Neuronal stem cell (in vitro differentiated cells): Measurements from ENCODE around the gene CXCL12.

ENCODE experiments used
- DNase-seq: peaks from one replicate; pipeline ENCODE4 v3.0.0-alpha.2; 2013; ENCODE audit warnings: low spot score
- H2AFZ ChIP-seq: one replicate; pipeline ENCODE4 v1.6.1; 2013; ENCODE audit warnings: mild to moderate bottlenecking, low read length, inconsistent platforms
- H2AK5ac ChIP-seq: 2 replicates; pipeline ENCODE4 v1.6.1; 2013; ENCODE audit warnings: low read depth, mild to moderate bottlenecking, inconsistent platforms, low read length, moderate library complexity, mixed read lengths
- H2BK120ac ChIP-seq: 2 replicates; pipeline ENCODE4 v1.6.1; 2013; ENCODE audit warnings: low read depth, mild to moderate bottlenecking, inconsistent platforms, low read length, moderate library complexity, mixed read lengths
- H2BK12ac ChIP-seq: one replicate; pipeline ENCODE4 v1.6.1; 2013; ENCODE audit warnings: low read length, inconsistent platforms
- H2BK15ac ChIP-seq: 2 replicates; pipeline ENCODE4 v1.6.1; 2013; ENCODE audit warnings: mild to moderate bottlenecking, low read length, inconsistent platforms, mixed read lengths
- H2BK5ac ChIP-seq: one replicate; pipeline ENCODE4 v1.6.1; 2013; ENCODE audit warnings: inconsistent platforms, mild to moderate bottlenecking, low read length, moderate library complexity
- H3K14ac ChIP-seq: one replicate; pipeline ENCODE4 v1.6.1; 2013; ENCODE audit warnings: low read length, inconsistent platforms
- H3K18ac ChIP-seq: 2 replicates; pipeline ENCODE4 v1.6.1; 2013; ENCODE audit warnings: low read length, inconsistent platforms
- H3K23ac ChIP-seq: 2 replicates; pipeline ENCODE4 v1.6.1; 2013; ENCODE audit warnings: low read depth, mild to moderate bottlenecking, mixed read lengths, low read length, inconsistent platforms; ENCODE audit not compliant: poor library complexity
- H3K27ac ChIP-seq: replicated peaks from 3 replicates; pipeline ENCODE4 v1.5.1; 2013; ENCODE audit warnings: low read length, inconsistent platforms
- H3K27me3 ChIP-seq, 3 experiments: 2 replicates each; pipeline ENCODE4 v1.6.1; 2013; ENCODE audit warnings: low read length in 3 of 3, mild to moderate bottlenecking in 2 of 3, inconsistent platforms in 1 of 3, low read depth in 1 of 3, mixed read lengths in 1 of 3, moderate library complexity in 1 of 3; ENCODE audit not compliant: control insufficient read depth in 3 of 3, insufficient read depth in 3 of 3
- H3K36me3 ChIP-seq, 2 donors: replicated peaks in 1 of 2; 2 replicates each; pipeline ENCODE4 v1.6.1; 2013; ENCODE audit warnings: low read length in 2 of 2; ENCODE audit not compliant: control insufficient read depth in 2 of 2, insufficient read depth in 2 of 2
- H3K4ac ChIP-seq: 2 replicates; pipeline ENCODE4 v1.6.1; 2013; ENCODE audit warnings: inconsistent platforms, mild to moderate bottlenecking, low read length, moderate library complexity
- H3K4me1 ChIP-seq, 2 donors: 1 replicate in 1 of 2; 2 replicates in 1 of 2; pipeline ENCODE4 v1.6.1; 2013; ENCODE audit warnings: low read length in 2 of 2, low read depth in 1 of 2; ENCODE audit not compliant: control insufficient read depth in 2 of 2, insufficient read depth in 1 of 2
- H3K4me2 ChIP-seq: one replicate; pipeline ENCODE4 v1.6.1; 2013; ENCODE audit warnings: mild to moderate bottlenecking, low read length, inconsistent platforms; ENCODE audit not compliant: insufficient read depth, poor library complexity, severe bottlenecking
- H3K4me3 ChIP-seq, 2 donors: 2 replicates each; pipeline ENCODE4 v1.5.1; 2013; ENCODE audit warnings: low read length in 2 of 2, mild to moderate bottlenecking in 2 of 2, inconsistent platforms in 1 of 2, moderate library complexity in 1 of 2
- H3K79me1 ChIP-seq: one replicate; pipeline ENCODE4 v1.6.1; 2013; ENCODE audit warnings: low read depth, mild to moderate bottlenecking, inconsistent platforms, low read length, moderate library complexity
- H3K9ac ChIP-seq: one replicate; pipeline ENCODE4 v1.6.1; 2013; ENCODE audit warnings: mild to moderate bottlenecking, low read depth, low read length, inconsistent platforms; ENCODE audit not compliant: poor library complexity
- H3K9me3 ChIP-seq, 2 donors: replicated peaks in 1 of 2; 2 replicates each; pipeline versions ENCODE3 to v1.6.1; 2013; ENCODE audit warnings: low read length in 2 of 2, mild to moderate bottlenecking in 2 of 2, inconsistent platforms in 1 of 2, low read depth in 1 of 2, mixed read lengths in 1 of 2, moderate library complexity in 1 of 2; ENCODE audit not compliant: control insufficient read depth in 2 of 2, insufficient read depth in 1 of 2
- H4K8ac ChIP-seq: one replicate; pipeline ENCODE4 v1.6.1; 2013; ENCODE audit warnings: low read depth, mild to moderate bottlenecking, inconsistent platforms, low read length, moderate library complexity
- H4K91ac ChIP-seq: one replicate; pipeline ENCODE4 v1.6.1; 2013; ENCODE audit warnings: low read length, low read depth, mild to moderate bottlenecking, inconsistent platforms; ENCODE audit not compliant: poor library complexity
- WGBS, 2 donors: extraction: QIAGEN DNeasy Blood & Tissue Kit; methylation state at CpG; one replicate each; pipeline ENCODE4 v1.1.7; 2013; ENCODE audit warnings: missing lambda C conversion rate in 2 of 2, mixed read lengths in 1 of 2; ENCODE audit not compliant: insufficient read length in 2 of 2, insufficient replicate concordance in 1 of 2; ENCODE audit errors: extremely low coverage in 2 of 2; 5-methylcytosine and 5-hydroxymethylcytosine counted together

Gene CXCL12

GRCh38 chr10:44422153-44422552, 37.3 kb upstream of the CXCL12 start:
- no CpG with 5 or more reads among the region's 2 CpGs for WGBS, 2 donors
- H2BK120ac ChIP-seq, result no peak overlapping the region
- H3K14ac ChIP-seq, result no peak overlapping the region
- no peak overlapping the region for H4K91ac ChIP-seq
- no peak overlapping the region for H3K23ac ChIP-seq
- H3K27me3 ChIP-seq, result no peaks in the 10 kb centered on the region
- H3K36me3 ChIP-seq, result no peaks in the 10 kb centered on the region
- no peak overlapping the region for H2AK5ac ChIP-seq
- no peaks in the 10 kb centered on the region for H3K79me1 ChIP-seq
- H2BK5ac ChIP-seq, result no peak overlapping the region
- no peak overlapping the region for H3K9ac ChIP-seq
- H2BK12ac ChIP-seq, result no peak overlapping the region
- H2BK15ac ChIP-seq, result no peak overlapping the region
- no peak overlapping the region for H3K4me2 ChIP-seq
- H3K9me3 ChIP-seq, result no peaks in the 10 kb centered on the region
- no peak overlapping the region for H3K27ac ChIP-seq
- H4K8ac ChIP-seq, result no peak overlapping the region
- DNase-seq, result no peak
- no peak overlapping the region for H3K4me3 ChIP-seq
- no peak overlapping the region for H3K4ac ChIP-seq
- no peak overlapping the region for H2AFZ ChIP-seq
- H3K4me1 ChIP-seq, result peaks cover 0 to 6% of the 10 kb centered on the region in 2 donors
- H3K18ac ChIP-seq, result no peak overlapping the region

- Histone ChIP-seq H3K4me1 (peaks cover 0 to 6% of the 10 kb centered on the region in 2 donors), H2AFZ (no peak overlapping the region), H2AK5ac (no peak overlapping the region), H2BK120ac (no peak overlapping the region), H3K79me1 (no peaks in the 10 kb centered on the region), H3K4me3 (no peak overlapping the region), H3K14ac (no peak overlapping the region), H3K4me2 (no peak overlapping the region), H3K27ac (no peak overlapping the region), H4K8ac (no peak overlapping the region), H4K91ac (no peak overlapping the region), H3K18ac (no peak overlapping the region), H3K36me3 (no peaks in the 10 kb centered on the region), H3K9me3 (no peaks in the 10 kb centered on the region), H3K9ac (no peak overlapping the region), H3K27me3 (no peaks in the 10 kb centered on the region), H3K23ac (no peak overlapping the region), H2BK15ac (no peak overlapping the region), H2BK12ac (no peak overlapping the region), H3K4ac (no peak overlapping the region), H2BK5ac (no peak overlapping the region)
- no peak for DNase-seq
- WGBS, 2 donors, result no CpG with 5 or more reads among the region's 2 CpGs
Measured at GRCh38 chr10:44419790-44420549, 35.1 kb upstream of the CXCL12 start.

DNA sequence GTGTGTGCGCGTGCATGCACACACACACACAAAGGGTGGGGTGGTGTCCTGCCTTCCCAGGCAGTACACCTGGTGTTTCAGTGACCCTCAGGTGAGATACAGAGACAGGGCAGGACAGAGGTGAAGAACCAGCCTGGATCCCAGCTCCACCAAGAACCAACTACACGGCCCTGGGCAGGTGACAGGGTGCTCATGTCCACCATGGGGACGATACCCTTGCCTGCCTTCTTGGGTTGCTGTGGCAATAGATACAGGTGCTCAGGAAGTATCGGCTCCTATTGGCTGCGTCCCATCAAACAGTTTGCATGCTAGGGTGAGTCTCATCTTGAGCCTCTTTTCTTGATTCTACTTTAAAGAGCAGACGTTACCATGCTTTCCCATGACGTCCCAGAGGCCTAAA, 33.7 kb upstream of the CXCL12 start:
- no CpG with 5 or more reads among the region's 8 CpGs for WGBS, 2 donors
- no peak overlapping the region for H2AK5ac ChIP-seq
- H3K23ac ChIP-seq, result no peak overlapping the region
- no peak overlapping the region for H3K4me2 ChIP-seq
- H4K8ac ChIP-seq, result no peak overlapping the region
- H3K27ac ChIP-seq, result no peak overlapping the region
- no peaks in the 10 kb centered on the region for H3K36me3 ChIP-seq
- no peak for DNase-seq
- no peak overlapping the region for H4K91ac ChIP-seq
- H3K4me1 ChIP-seq, result no peaks in the 10 kb centered on the region
- no peaks in the 10 kb centered on the region for H3K9me3 ChIP-seq
- no peak overlapping the region for H2BK15ac ChIP-seq
- H3K79me1 ChIP-seq, result no peaks in the 10 kb centered on the region
- H2BK5ac ChIP-seq, result no peak overlapping the region
- H3K27me3 ChIP-seq, result no peaks in the 10 kb centered on the region
- no peak overlapping the region for H3K14ac ChIP-seq
- H3K4ac ChIP-seq, result no peak overlapping the region
- H3K4me3 ChIP-seq, result no peak overlapping the region
- no peak overlapping the region for H2BK12ac ChIP-seq
- no peak overlapping the region for H2BK120ac ChIP-seq
- H3K9ac ChIP-seq, result no peak overlapping the region
- no peak overlapping the region for H2AFZ ChIP-seq
- H3K18ac ChIP-seq, result no peak overlapping the region

GRCh38 chr10:44417761-44418160, 32.9 kb upstream of the CXCL12 start:
- H3K79me1 ChIP-seq, result no peaks in the 10 kb centered on the region
- no peak overlapping the region for H3K4me2 ChIP-seq
- H3K27ac ChIP-seq, result no peak overlapping the region
- H2AK5ac ChIP-seq, result no peak overlapping the region
- no peak overlapping the region for H3K18ac ChIP-seq
- H2BK15ac ChIP-seq, result no peak overlapping the region
- no peak overlapping the region for H2AFZ ChIP-seq
- H3K23ac ChIP-seq, result no peak overlapping the region
- H4K91ac ChIP-seq, result no peak overlapping the region
- no peak overlapping the region for H2BK120ac ChIP-seq
- H3K4ac ChIP-seq, result no peak overlapping the region
- no peak for DNase-seq
- H3K4me1 ChIP-seq, result no peaks in the 10 kb centered on the region
- no peak overlapping the region for H4K8ac ChIP-seq
- H3K9ac ChIP-seq, result no peak overlapping the region
- H3K27me3 ChIP-seq, result no peaks in the 10 kb centered on the region
- no peak overlapping the region for H2BK5ac ChIP-seq
- H3K36me3 ChIP-seq, result no peaks in the 10 kb centered on the region
- no CpG with 5 or more reads among the region's 4 CpGs for WGBS, 2 donors
- no peak overlapping the region for H3K4me3 ChIP-seq
- H3K14ac ChIP-seq, result no peak overlapping the region
- H3K9me3 ChIP-seq, result no peaks in the 10 kb centered on the region
- no peak overlapping the region for H2BK12ac ChIP-seq
